ENCODE data around the gene HJURP. TPM values are rescaled to one million over a fixed set of nuclear protein-coding genes. Genes with fewer than 3 reads are reported as not detected.

The HJURP gene
- total and polyA plus RNA-seq, 2 donors (not counting 3 experiments of a cell fraction or from before 2014, with no cell fraction given), result 34.4 to 60.9 TPM

DNA sequence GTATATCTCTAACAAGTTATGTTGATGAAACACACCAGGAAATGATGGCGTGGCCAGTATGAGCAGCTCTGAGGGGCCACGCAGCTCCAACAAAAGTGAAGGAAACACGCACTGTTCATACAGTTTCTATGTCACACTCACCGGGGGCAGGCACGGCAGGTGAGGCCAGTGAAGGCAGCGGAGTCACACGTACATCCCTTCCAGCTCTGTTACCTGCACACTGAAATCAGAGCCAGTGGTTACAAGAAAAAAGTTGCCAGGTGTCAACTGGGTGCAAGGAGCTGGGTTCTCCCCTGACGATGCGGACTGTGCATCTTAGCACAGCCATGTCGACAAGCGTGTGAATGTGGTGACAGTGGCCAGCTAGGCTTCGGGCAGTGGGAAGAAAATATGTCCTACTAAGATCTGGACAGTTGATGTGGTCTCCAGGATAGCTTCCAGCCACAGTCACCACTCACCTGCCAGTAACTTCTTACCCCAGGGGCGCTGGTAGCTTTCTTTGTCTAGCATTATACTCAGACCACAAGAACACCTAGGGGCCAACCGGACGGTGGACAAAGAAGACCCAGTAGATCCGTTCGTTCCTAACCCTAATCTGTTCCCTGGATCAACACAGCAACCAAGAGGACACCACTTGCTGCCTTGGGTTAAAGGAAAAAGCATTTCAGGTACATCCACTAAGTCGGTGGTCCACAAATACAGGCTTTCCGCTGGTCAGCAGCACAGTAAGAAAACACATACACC, 10.1 kb downstream of the HJURP start:
- peaks cover 8 to 56% of the 10 kb centered on the region in 2 experiments for H3K36me3 ChIP-seq (ENCODE audit: control insufficient read depth in 2 of 2, extremely low read depth in 1 of 2, insufficient read depth in 2 of 2, low read length in 2 of 2)
- CTCF ChIA-PET, result interaction anchor here (1.2 kb wide), 1 partner anchor 11 kb away, joined by 3 read pairs; no protein-coding TSS in a partner anchor

More for the DNA sequence above, 10.1 kb downstream of the HJURP start:
- Histone ChIP-seq H3K27ac (ENCODE audit: insufficient read depth, low read depth, low read length) (no peak overlapping the region), H4K20me1 (replicated peaks; ENCODE audit: control insufficient read depth, extremely low read depth, insufficient read depth, low read length) (no peaks in the 10 kb centered on the region), H3K9me3 (replicated peaks; ENCODE audit: control insufficient read depth, insufficient read depth, low read length) (no peaks in the 10 kb centered on the region), H3K9me1 (replicated peaks; ENCODE audit: control insufficient read depth, extremely low read depth, insufficient read depth, low read length) (no peaks in the 10 kb centered on the region), H3K4me3 (replicated peaks in 1 of 3; ENCODE audit: insufficient read depth in 1 of 3, low read depth in 1 of 3, low read length in 3 of 3) (no peak overlapping the region), H3K4me2 (ENCODE audit: insufficient read depth, low read length) (no peak overlapping the region), H3K9ac (replicated peaks; ENCODE audit: extremely low read depth, insufficient read depth, low read length) (no peak overlapping the region), H2AFZ (ENCODE audit: low read depth, low read length) (no peak overlapping the region), H3K4me1 (ENCODE audit: control insufficient read depth, extremely low read depth, insufficient read depth, low read length) (no peaks in the 10 kb centered on the region), H3K79me2 (ENCODE audit: control insufficient read depth, insufficient read depth, low read length) (peaks cover 88% of the 10 kb centered on the region), H3K27me3 (ENCODE audit: control insufficient read depth in 2 of 2, insufficient read depth in 2 of 2, low read length in 2 of 2) (no peaks in the 10 kb centered on the region)
- no TSS peak for BruUV-seq (replicated peaks)
- POLR2A ChIA-PET, result no interaction called here
- DNase-seq (ENCODE audit: low read depth, low spot score), result no peak
- TF ChIP-seq MYC (IDR thresholded peaks at IDR 0.05; ENCODE audit: low read depth, low read length) (no peak), POLR2AphosphoS5 (IDR thresholded peaks at IDR 0.05; ENCODE audit: insufficient read depth, low read depth, low read length) (no peak), FOS (IDR thresholded peaks at IDR 0.05; ENCODE audit: borderline replicate concordance, insufficient read depth, low read length) (no peak), JUN (IDR thresholded peaks at IDR 0.05; ENCODE audit: borderline replicate concordance, insufficient read depth, insufficient read length, low read depth) (no peak), POLR2A (IDR thresholded peaks at IDR 0.05; ENCODE audit: low read depth, low read length) (no peak), EZH2 (IDR thresholded peaks at IDR 0.05; ENCODE audit: borderline replicate concordance, low read depth, low read length, severe bottlenecking) (no peak), GATA2 (IDR thresholded peaks at IDR 0.05; ENCODE audit: insufficient read depth, insufficient read length, low read depth, low read length) (no peak)
- TF ChIP-seq, protein P1, sequence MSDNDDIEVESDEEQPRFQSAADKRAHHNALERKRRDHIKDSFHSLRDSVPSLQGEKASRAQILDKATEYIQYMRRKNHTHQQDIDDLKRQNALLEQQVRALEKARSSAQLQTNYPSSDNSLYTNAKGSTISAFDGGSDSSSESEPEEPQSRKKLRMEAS (IDR thresholded peaks at IDR 0.05; ENCODE audit: insufficient read depth, insufficient read length), result no peak
- TF ChIP-seq, protein P2, sequence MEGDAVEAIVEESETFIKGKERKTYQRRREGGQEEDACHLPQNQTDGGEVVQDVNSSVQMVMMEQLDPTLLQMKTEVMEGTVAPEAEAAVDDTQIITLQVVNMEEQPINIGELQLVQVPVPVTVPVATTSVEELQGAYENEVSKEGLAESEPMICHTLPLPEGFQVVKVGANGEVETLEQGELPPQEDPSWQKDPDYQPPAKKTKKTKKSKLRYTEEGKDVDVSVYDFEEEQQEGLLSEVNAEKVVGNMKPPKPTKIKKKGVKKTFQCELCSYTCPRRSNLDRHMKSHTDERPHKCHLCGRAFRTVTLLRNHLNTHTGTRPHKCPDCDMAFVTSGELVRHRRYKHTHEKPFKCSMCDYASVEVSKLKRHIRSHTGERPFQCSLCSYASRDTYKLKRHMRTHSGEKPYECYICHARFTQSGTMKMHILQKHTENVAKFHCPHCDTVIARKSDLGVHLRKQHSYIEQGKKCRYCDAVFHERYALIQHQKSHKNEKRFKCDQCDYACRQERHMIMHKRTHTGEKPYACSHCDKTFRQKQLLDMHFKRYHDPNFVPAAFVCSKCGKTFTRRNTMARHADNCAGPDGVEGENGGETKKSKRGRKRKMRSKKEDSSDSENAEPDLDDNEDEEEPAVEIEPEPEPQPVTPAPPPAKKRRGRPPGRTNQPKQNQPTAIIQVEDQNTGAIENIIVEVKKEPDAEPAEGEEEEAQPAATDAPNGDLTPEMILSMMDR (IDR thresholded peaks at IDR 0.05; ENCODE audit: extremely low read depth in 1 of 2, insufficient read depth in 1 of 2, low read depth in 1 of 2, low read length in 2 of 2), result no peak
- no peak for FAIRE-seq
- dilution Hi-C loops (cut with MboI; ENCODE audit: extremely low pct_ligation_motif_present, low sequenced_read_pairs) (no loop called here), intact Hi-C loops (cut with micrococcal nuclease) (no loop called here)
